ENCODE results near the gene MYG1.

GRCh38 chr12:53355121-53355520 is 55.6 kb downstream of the MYG1 start:
- TF ChIP-seq CTCF (IDR thresholded peaks at IDR 0.05): no peak
- no peak for TF ChIP-seq REST (IDR thresholded peaks at IDR 0.05)
- no peak for TF ChIP-seq HOXB5 (CRISPR knock-in tag; IDR thresholded peaks at IDR 0.05)
- no peak for TF ChIP-seq RAD21 (conservative IDR thresholded peaks at IDR 0.05 in 1 of 2, IDR thresholded peaks at IDR 0.05 in 1 of 2)
- no peak for TF ChIP-seq BCL3 (IDR thresholded peaks at IDR 0.05)
- no peak for TF ChIP-seq SREBF2 (IDR thresholded peaks at IDR 0.05)
- no peak for TF ChIP-seq EP300 (IDR thresholded peaks at IDR 0.05)
- no peak for TF ChIP-seq MAX (IDR thresholded peaks at IDR 0.05)
- TF ChIP-seq MAFK (IDR thresholded peaks at IDR 0.05; ENCODE audit: partially characterized antibody): no peak

Measured in A549 (cell line).